NCI-H2081 (cell line): ENCODE results near the gene PSD4.

ENCODE experiments used
- DNase-seq, 2 experiments: peaks; one replicate each; lab custom pipeline; 2025; lab: John Stamatoyannopoulos, UW

Gene PSD4

DNA sequence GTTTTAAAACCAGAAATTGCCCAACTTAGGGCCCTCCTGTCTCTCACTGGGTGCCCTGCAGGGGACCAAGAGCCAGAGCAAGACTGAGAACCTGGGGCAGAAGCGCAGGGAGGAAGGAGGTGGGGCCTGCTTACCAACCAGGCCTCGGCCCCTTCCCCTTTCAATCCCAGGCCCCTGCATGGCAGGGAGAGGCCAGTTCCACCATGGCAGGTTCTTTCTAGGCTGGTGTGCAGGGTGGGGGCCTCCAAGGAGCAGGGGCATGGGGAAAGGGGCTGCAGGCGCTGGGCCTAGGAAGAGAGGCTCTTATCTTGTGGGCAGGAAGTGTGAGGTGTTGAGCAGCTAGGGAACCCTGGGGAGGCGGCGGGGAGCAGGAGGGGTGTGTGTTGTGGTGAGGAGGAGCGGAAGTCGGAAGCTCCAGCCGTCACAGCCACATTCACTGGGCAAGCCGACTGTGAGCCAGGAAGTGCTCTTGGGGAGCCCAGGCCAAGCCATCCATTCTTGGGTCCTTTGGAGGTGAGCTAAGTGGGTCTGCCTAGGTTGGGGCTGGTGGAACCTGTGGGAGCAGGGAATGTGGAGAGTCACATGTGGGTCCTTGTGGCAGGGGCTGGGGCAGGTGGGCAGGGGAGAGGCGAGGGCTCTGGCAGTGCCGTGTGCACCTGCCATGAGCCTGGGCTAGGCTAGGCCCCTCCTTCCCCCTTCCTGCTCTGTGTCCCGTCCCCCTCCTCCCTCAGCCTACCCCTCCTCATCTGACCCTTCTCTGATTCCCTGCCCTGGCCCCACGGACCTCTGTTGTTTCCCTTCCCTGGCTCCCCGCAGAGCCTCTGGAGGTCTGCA is at the start of gene PSD4:
Gene PSD4, plus strand, starts transcription at position 430 of the 834 bp plus-strand sequence. CDS start 8,486 bp downstream, outside the sequence.
- no peak for DNase-seq

DNA sequence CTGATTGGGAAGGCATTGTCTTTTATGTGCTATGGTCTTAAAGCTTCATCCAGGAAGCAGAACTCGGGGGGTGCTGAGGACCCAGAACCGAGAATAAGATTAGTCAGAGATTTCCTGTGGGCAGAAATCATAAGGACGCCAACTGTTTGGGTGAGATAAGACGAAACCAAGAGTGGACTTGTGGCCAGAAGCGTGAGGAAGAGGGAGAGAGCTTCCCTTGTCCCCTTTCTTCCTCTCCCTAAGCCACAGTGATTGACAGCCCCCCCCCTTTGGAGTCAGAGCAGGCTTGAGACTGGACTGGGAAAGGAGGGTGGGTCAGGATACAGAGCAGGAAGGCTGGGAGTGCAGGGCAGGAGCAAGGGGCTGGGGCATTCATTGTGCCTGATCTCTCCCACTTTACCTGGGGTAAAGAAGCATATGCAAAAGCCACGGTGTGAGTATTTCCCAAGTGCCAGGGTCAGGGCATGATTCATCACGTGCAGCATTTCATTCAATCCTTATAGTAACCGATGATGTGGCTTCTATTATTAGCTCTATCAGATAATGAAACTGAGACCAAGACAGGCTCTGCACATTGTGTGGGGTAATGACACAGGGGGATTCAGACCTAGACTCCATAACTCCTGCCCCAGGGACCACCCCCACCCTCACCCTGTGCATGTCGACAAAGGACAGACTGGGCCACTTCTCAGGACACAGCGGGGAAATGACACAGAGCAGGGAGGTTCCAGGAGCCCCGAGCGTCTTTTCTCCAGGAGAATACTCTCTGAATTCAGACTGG is 49.4 kb upstream of the PSD4 start:
- no peak for DNase-seq

DNA sequence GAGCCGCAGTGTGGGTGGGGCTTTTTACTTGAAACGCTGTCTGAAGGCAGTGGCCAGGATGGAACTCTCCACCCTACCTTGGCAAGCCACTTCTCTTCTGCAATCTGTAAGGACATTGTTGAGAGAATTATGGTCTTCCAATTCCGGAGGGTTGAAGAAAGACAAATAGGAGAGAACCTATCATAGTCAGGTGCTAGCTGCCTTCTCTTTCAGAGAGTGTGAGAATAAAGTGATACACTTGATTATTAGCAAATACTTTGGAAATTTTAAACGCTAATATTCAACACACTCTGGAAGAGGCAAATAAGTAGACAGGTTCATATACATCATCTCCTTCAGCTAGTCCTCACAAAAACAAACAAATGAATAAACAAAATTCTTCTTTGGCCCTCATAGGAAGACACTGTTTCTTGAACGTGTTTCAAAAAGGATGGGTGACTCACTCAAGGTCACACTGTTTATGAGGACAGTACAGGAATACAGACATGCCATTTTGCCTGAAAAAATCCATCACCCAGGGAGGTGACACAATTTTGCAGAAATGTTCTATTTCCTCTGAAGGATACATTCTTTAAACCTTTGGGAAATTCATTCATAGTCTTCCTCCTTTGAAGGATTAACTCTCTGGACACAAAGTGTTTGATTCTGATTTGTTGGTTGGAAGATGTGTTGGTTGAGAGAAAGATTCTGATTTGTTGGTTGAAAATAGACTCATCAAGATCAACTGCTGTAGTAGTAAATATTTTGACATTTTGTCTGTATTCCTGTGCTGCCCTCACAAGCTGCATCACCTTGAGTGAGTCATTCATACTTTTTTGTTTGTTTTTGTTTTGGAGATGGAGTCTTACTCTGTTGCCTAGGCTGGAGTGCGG is 48.6 kb upstream of the PSD4 start:
- DNase-seq = no peak

DNA sequence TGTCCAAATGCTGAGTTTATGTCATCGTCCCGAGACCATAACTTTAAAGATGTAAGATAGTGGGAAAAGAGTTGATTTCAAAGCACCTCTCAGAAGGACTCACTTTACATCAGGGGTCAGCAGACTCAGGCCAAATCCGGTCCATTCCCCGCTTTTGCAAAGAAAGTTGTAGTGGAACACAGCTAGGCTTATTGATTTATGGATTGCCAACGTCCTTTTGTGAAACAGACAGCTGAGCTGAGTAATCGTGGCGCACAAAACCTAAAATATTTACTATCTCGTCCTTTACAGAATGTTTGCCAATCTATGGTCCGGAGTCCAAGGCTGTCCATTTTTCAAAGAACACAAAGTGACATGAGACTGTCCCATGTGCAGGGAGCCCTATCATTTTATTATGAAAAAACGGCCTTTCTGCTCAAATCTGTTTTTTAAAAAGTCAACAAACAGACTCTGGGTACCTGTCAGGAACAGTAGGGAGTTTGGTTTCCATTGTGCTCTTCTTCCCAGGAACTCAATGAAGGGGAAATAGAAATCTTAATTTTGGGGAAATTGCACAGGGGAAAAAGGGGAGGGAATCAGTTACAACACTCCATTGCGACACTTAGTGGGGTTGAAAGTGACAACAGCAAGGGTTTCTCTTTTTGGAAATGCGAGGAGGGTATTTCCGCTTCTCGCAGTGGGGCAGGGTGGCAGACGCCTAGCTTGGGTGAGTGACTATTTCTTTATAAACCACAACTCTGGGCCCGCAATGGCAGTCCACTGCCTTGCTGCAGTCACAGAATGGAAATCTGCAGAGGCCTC is 46.7 kb upstream of the PSD4 start, which contains the start of gene IL1RN:
Gene IL1RN, plus strand, starts transcription at position 754 of the 801 bp plus-strand sequence. Its CDS starts 27 bp downstream, at position 781.
- DNase-seq = no peak

DNA sequence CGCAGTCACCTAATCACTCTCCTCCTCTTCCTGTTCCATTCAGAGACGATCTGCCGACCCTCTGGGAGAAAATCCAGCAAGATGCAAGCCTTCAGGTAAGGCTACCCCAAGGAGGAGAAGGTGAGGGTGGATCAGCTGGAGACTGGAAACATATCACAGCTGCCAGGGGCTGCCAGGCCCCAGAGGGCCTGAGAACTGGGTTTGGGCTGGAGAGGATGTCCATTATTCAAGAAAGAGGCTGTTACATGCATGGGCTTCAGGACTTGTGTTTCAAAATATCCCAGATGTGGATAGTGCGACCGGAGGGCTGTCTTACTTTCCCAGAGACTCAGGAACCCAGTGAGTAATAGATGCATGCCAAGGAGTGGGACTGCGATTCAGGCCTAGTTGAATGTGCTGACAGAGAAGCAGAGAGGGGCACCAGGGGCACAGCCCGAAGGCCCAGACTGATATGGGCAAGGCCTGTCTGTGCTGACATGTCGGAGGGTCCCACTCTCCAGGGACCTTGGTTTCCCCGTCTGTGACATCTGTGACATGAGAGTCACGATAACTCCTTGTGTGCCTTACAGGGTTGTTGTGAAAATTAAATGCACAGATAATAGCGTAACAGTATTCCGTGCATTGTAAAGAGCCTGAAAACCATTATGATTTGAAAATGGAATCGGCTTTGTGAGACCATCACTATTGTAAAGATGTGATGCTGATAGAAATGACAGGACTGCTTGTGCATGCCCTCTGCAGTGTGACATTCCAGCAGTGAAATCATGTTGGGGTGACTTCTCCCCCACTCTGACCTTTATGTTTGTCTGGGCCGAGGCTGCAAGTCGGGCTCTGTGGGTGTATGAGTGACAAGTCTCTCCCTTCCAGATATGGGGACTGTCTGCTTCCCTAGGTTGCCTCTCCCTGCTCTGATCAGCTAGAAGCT is 45.9 kb upstream of the PSD4 start:
- no peak for DNase-seq

DNA sequence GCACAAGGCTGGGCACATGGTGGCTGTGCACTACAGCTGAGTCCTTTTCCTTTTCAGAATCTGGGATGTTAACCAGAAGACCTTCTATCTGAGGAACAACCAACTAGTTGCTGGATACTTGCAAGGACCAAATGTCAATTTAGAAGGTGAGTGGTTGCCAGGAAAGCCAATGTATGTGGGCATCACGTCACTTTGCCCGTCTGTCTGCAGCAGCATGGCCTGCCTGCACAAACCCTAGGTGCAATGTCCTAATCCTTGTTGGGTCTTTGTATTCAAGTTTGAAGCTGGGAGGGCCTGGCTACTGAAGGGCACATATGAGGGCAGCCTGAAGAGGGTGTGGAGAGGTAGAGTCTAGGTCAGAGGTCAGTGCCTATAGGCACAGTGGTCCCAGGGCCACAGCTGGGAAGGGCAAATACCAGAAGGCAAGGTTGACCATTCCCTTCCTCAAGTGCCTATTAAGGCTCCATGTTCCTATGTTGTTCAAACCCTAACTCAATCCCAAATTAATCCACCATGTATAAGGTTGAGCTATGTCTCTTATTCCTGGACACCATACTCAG is 44.2 kb upstream of the PSD4 start:
- no peak for DNase-seq

DNA sequence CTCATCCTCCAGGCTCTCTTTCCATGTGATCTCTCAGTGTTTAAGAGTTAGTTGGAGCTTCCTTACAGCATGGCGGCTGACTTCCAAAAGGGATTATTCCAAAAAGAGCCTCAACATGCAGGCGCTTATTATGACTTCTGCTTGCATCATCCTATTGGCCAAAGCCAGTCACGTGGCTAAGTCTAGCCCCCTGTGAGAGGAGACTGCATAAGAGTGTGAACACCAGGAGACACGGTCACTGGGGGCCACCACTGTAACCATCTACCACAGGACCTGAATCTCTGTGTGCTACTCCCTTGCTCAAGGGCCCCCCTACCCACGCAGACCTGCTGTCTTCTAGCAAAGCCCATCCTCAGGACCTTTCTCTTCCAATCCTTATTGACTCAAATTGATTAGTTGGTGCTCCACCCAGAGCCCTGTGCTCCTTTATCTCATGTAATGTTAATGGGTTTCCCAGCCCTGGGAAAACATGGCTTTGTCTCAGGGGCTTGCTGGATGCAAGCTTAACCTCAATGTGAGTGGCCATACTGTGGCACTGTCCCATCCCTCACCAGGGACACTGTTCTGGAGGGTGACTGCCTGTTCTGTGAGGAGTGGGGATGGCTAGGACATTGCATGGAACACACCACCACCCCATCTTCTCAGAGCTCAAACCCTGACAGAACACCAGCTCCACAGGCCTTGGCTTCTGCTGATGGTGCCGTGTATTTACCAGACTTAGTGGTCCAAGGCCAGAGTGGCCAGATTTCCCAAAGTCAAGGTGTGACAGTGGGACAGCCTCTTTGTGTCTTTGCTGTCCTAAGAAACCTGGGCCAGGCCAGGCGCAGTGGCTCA is 42.2 kb upstream of the PSD4 start:
- no peak for DNase-seq

DNA sequence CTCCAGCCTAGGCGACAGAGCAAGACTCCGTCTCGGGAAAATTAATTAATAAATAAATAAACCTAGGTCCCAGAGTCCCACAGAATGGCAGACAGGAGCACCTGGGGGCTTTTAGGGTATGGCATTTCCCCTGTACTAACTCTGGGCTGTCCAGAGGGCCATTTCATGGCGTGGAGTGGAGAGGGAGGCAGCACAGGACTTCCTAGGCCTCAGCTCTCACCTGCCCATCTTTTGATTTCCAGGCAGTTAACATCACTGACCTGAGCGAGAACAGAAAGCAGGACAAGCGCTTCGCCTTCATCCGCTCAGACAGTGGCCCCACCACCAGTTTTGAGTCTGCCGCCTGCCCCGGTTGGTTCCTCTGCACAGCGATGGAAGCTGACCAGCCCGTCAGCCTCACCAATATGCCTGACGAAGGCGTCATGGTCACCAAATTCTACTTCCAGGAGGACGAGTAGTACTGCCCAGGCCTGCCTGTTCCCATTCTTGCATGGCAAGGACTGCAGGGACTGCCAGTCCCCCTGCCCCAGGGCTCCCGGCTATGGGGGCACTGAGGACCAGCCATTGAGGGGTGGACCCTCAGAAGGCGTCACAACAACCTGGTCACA is 41.3 kb upstream of the PSD4 start:
- no peak for DNase-seq

DNA sequence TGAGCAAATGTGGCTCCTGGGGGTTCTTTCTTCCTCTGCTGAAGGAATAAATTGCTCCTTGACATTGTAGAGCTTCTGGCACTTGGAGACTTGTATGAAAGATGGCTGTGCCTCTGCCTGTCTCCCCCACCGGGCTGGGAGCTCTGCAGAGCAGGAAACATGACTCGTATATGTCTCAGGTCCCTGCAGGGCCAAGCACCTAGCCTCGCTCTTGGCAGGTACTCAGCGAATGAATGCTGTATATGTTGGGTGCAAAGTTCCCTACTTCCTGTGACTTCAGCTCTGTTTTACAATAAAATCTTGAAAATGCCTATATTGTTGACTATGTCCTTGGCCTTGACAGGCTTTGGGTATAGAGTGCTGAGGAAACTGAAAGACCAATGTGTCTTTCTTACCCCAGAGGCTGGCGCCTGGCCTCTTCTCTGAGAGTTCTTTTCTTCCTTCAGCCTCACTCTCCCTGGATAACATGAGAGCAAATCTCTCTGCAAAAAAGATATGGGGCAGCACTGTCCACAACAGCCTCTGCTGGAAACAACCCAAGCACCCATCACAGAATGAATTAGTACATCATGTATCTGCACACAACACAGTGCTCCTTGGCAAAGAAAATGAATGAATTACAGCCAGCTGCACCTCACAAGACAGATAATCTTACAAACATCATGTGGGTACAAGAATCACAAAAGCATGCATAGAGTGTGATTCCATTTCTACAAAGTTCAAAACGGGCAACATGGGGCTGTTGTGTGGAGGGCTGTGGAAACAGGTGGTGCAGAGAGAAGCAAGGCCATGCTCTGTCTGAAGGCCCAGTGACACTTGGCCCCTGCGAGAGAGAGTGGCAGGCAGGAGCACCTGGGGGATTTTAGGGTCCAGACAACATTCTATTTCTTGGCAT is 39.8 kb upstream of the PSD4 start:
- DNase-seq = no peak

DNA sequence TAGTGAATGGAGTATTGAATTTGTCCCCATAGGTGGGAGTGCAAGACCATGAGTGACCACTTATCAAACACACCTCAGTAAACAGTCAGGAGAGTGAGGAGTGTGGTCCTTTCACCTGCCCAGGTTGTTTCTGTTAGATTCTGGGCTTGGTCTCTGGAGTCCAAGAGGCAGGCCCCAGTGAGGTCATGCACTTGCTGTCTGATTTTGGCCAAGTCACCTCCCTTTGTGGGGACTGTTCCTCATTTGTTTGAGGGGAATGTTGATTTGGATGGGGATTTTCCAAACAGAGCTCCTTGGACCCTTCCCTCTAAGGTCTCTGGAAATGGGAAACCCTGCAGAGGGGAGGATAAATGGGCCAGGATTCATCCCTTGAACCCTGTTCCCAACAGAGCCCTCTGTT is 39.1 kb upstream of the PSD4 start:
- DNase-seq = no peak

DNA sequence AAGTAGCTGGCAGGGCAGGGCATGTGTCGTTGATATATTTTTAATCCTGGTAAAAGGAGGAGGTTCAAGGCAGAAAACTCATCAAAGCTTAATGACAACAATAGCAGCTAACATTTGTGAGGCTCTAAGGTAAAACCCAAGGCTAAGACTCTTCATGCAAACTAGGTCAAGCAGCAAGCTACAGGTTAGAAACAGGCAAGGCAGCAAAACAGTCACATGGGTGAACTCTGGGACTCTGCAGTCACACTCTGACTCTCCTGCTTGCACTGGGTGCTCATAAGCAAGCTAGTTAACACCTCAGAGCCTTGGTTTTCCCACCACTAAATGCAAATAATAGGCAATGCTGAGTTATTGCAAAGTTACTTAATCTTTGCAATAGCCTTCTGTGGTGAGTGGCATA is 38.5 kb upstream of the PSD4 start:
- DNase-seq = no peak

DNA sequence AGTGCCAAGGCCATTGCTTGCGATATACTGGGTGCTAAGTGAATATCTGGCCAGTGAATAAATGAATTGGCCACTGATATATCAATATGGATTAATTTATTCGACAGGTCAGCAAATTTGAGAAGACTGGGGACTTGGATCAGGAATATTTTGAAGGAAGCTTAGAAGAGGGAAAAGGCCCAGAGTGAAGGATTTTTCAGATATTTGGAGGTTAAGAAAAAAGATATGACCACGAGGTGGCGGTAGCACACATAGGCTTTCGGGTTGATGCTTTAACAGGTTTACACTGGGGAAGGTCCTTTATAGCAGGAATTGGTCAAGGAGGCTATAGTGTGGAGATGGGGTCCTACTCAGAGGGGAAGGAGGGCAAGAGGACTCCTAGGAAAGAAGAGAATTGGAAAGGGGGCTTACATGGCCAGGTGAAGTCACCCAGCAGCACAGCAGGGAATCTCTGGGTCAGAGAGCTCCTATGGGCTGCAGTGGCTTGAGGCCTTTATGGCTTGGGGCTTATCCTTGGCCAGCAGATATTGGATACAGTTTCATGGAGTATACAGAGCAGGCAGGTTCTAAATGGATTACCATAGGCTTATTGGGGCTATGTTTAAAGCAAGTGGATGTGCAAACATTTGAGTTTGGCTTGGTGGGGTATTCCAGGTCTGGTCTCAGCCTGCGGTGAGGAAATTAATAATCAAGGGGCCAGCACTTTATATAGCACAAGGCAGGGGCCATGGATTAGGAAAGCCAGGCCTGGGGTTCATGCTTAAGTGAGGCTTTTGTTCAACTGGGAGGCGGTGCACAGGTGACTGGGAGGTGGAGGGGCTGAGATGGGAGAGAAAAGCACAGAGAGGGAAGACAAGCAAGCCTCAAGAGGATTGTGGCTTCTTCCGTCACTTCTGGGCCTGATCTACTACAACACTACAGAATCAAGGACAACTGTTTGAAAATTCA is 36.7 kb upstream of the PSD4 start:
- DNase-seq = peak; percentile 12 to 43

DNA sequence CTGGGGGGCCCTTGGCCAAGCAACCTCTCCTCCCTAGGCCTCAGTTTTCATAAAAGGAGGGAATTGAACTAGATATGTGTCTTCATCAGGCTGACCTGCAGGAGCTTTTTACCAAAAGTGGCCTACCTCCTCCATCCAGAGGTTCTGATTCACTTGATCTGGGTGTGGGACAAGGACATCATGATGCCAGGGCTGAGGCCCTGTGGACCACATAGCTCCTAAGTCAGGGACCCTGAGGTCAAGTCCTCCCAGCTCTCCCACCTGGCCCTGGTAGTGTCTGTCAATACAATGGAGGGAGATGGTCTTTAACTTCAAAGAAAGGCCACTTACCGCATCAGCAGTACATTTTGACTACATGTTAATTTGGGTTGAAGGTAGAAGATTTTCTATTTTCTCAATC is 35.9 kb upstream of the PSD4 start:
- DNase-seq = no peak

DNA sequence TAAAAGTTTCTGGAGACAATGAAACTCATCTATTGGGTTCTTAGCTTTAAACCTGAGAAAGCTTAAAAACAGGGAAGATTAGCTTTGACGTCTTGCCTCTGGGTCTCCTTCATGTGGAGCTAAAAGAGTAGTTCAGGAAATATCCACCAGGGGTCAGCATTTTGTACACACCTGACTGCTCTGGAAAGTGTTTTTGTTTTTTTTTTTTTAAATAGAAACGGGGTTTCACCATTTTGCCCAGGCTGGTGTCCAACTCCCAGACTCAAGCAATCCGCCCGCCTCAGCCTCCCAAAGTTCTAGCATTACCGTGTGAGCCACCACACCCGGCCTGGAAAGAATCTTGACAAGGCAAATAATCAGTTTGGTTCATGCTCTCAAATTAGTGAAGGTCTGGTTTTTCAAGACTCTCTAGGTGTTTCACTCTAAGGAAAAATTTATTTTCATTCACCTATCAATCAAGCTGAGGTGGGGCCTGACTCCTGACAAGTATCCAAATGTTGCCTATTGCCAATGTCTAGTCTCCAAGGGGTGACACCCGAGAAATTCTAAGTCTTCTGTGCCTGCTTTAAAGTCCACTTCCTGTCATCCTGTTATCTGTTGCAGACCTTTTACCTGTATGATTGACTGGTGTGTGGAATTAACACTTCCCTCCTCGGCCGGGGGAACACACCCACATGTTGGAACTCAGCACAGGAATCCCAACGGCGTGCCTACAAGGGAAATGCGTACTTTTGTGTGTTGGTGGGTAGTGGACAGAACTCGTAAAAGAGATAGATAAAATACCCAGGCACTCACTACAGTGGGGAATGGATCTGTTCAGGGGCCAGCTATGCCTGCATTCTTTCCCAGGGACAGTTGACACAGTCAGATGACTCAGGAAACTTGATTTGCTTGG is 35.1 kb upstream of the PSD4 start:
- peak; percentile 75 to 81 for DNase-seq

DNA sequence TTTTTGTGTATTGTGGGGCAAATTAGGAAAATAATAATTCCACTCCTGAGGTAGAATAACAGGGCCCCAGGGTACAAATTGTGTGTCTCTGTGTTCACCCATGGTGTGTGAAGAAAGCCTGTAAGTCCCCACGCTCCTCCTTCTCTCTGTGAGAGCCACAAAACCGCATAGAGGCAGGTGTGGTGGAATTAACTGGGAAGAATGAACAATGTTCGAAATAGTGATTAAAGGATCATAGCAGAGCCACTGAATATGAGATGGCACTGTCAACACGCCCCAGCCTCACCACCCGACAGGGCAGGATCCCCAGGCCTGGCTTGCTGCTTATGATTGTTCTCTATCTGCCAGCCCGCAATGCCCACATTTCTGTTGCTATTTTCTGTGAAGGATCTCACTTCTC is 32.3 kb upstream of the PSD4 start:
- peak in 1 of 2 experiments; percentile 9 for DNase-seq
